ENCODE measurements around the gene ASIC1. TPM values are rescaled to one million over a fixed set of nuclear protein-coding genes. Genes with fewer than 3 reads are reported as not detected.

ASIC1 gene
- total and polyA plus RNA-seq, 2 of the 13 experiments (the other 11 are each of a cell fraction or from before 2014, with no cell fraction given), result 0.44 to 1.5 TPM

- no peak for TF ChIP-seq ZBTB33 (CRISPR knock-in tag; IDR thresholded peaks at IDR 0.05)
- no peak for TF ChIP-seq CHD4 (IDR thresholded peaks at IDR 0.05; ENCODE audit: borderline replicate concordance, low read length)
- TF ChIP-seq ZNF143 (CRISPR knock-in tag; IDR thresholded peaks at IDR 0.05), result no peak; the same call in 1 of the 2 replicates
- TF ChIP-seq ZIK1 (CRISPR knock-in tag; IDR thresholded peaks at IDR 0.05; ENCODE audit: borderline replicate concordance, low read depth), result peak; percentile 12; the same call in 1 of the 2 replicates
- TF ChIP-seq SRSF4 (IDR thresholded peaks at IDR 0.05; ENCODE audit: low read depth, low read length, poor library complexity, severe bottlenecking), result no peak
- 0 out of 2 replicates have a peak, but pooled peaks have one; percentile 63 for TF ChIP-seq SP140L (CRISPR knock-in tag; IDR thresholded peaks at IDR 0.05; ENCODE audit: borderline replicate concordance)
- TF ChIP-seq CHCHD3 (CRISPR knock-in tag; IDR thresholded peaks at IDR 0.05), result no peak
- TF ChIP-seq KLF12 (CRISPR knock-in tag; IDR thresholded peaks at IDR 0.05; ENCODE audit: borderline replicate concordance), result peak; percentile 84; the same call in 1 of the 2 replicates
- TF ChIP-seq ZFYVE20 (CRISPR knock-in tag; IDR thresholded peaks at IDR 0.05; ENCODE audit: borderline replicate concordance, low read depth), result no peak
- 0 out of 2 replicates have a peak, but pooled peaks have one; percentile 39 for TF ChIP-seq ZNF546 (CRISPR knock-in tag; conservative IDR thresholded peaks at IDR 0.05)
- TF ChIP-seq ZNF574 (CRISPR knock-in tag; IDR thresholded peaks at IDR 0.05), result peak; percentile 99
- no peak; the same call in 1 of the 2 replicates for TF ChIP-seq HIVEP1 (CRISPR knock-in tag; IDR thresholded peaks at IDR 0.05)
- TF ChIP-seq, protein P1, sequence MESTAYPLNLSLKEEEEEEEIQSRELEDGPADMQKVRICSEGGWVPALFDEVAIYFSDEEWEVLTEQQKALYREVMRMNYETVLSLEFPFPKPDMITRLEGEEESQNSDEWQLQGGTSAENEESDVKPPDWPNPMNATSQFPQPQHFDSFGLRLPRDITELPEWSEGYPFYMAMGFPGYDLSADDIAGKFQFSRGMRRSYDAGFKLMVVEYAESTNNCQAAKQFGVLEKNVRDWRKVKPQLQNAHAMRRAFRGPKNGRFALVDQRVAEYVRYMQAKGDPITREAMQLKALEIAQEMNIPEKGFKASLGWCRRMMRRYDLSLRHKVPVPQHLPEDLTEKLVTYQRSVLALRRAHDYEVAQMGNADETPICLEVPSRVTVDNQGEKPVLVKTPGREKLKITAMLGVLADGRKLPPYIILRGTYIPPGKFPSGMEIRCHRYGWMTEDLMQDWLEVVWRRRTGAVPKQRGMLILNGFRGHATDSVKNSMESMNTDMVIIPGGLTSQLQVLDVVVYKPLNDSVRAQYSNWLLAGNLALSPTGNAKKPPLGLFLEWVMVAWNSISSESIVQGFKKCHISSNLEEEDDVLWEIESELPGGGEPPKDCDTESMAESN (CRISPR knock-in tag; conservative IDR thresholded peaks at IDR 0.05), result peak; percentile 4; the same call in 1 of the 2 replicates
- TF ChIP-seq ZNF3 (CRISPR knock-in tag; IDR thresholded peaks at IDR 0.05), result no peak
- peak; percentile 58; the same call in 1 of the 2 replicates for TF ChIP-seq ERF (CRISPR knock-in tag; IDR thresholded peaks at IDR 0.05)
- no peak for TF ChIP-seq HNF1A (IDR thresholded peaks at IDR 0.05; ENCODE audit: low read depth)
- TF ChIP-seq HNF1A (CRISPR knock-in tag; IDR thresholded peaks at IDR 0.05; ENCODE audit: borderline replicate concordance), result peak; percentile 43; the same call in 1 of the 2 replicates
These were observed 27.6 kb downstream of the ASIC1 start, which contains the start of gene SMARCD1 (continued) for GRCh38 chr12:50084775-50085614.

Measured in HepG2 (cell line).